Ovary (tissue), 9 donors: ENCODE results near the gene SHISA9. TPM values are rescaled to one million over a fixed set of nuclear protein-coding genes. Genes with fewer than 3 reads are reported as not detected.

Source experiments
- DNase-seq, 5 donors: peaks; one replicate each; pipeline ENCODE4 v3.0.0-alpha.2; 2019 to 2020
- H3K27ac ChIP-seq, 2 donors: fragments of 200-600 bp; one replicate each; pipeline versions ENCODE4 v1.5.1 to v1.8.0; 2019 to 2022
- H3K27me3 ChIP-seq: fragments of 200-600 bp; one replicate; pipeline ENCODE4 v1.8.0; 2022
- H3K36me3 ChIP-seq: fragments of 200-600 bp; sonication (generic); one replicate; pipeline ENCODE4 v1.5.1; 2019
- H3K4me1 ChIP-seq: one replicate; pipeline ENCODE4 v1.8.1; 2013; ENCODE audit warnings: mild to moderate bottlenecking, moderate library complexity; ENCODE audit not compliant: insufficient read depth
- H3K4me3 ChIP-seq: fragments of 200-600 bp; sonication (generic); one replicate; pipeline ENCODE4 v1.5.1; 2017
- H3K9me3 ChIP-seq, 2 donors: fragments of 200-600 bp in 1 of 2; sonication (generic) in 1 of 2; one replicate each; pipeline versions ENCODE4 v1.5.1 to v1.8.1; 2013 to 2019; ENCODE audit warnings: mild to moderate bottlenecking in 1 of 2, moderate library complexity in 1 of 2
- EP300 ChIP-seq: sonication (generic); formaldehyde crosslinking; IDR thresholded peaks from one replicate; pipeline ENCODE4 v1.6.1; 2017; ENCODE audit warnings: antibody characterized with exemption
- POLR2A ChIP-seq: fragments of 450-650 bp; IDR thresholded peaks from one replicate; pipeline ENCODE4 v1.6.1; 2017; ENCODE audit warnings: antibody characterized with exemption, mild to moderate bottlenecking, moderate library complexity
- WGBS, 3 donors: extraction: QIAGEN DNeasy Blood & Tissue Kit in 1 of 3; methylation state at CpG; one replicate each; pipeline versions ENCODE4 v1.1.5 to v1.1.7; 2013 to 2017; 5-methylcytosine and 5-hydroxymethylcytosine counted together
- intact Hi-C, 4 donors: fragments of 100-400 bp; cut with DNase I; formaldehyde crosslinking; loops; one replicate each; pipeline versions ENCODE4 v1.11.0 to v1.15.1; 2022 to 2023
- polyA plus RNA-seq, 2 donors: library from polyadenylated mRNA; stranded (reverse); fragments of 200-250 nt in 1 of 2; fragments of 350-450 nt in 1 of 2; fragmentation: Illumina TruSeq in 1 of 2; extraction: RNeasy Lipid Tissue Mini Kit (QIAGEN cat#74804) in 1 of 2; gene quantifications; one replicate each; pipeline ENCODE4 v1.2.3, GENCODE V29; 2013 to 2014
- total RNA-seq, 7 donors: library from RNA; depleted of rRNA in 2 of 7; stranded (reverse); fragments of >200 nt in 2 of 7; fragmentation: NEBNext Ultra II Directional in 3 of 7; extraction: Animal tissue kit (Norgen Biotek cat#: 25700) in 3 of 7; gene quantifications; one replicate each; pipeline versions ENCODE4 v1.1.0 to v1.2.4, GENCODE V29; 2016 to 2023
- TF ChIP-seq, protein P1 (sequence below), 3 donors: fragments of 450-650 bp in 2 of 3; fragments of 200-600 bp in 1 of 3; IDR thresholded peaks; one replicate each; pipeline versions ENCODE4 v1.5.1 to v1.8.0; 2016 to 2022; ENCODE audit warnings: antibody characterized with exemption in 3 of 3, mild to moderate bottlenecking in 1 of 3
- donor health status: DM: no; HTN: no; CAD: no; lungs with moderate emphysema.
- donor health status: DM: no; HTN: no; CAD: no.
- donor health status: Bipolar disorder and iron deficiency.
- donor health status: DM: yes; HTN: yes; CAD: no.
- donor health status: DM: no; HTN: no; CAD: no.
- donor health status: DM: yes; HTN: yes; CAD: no.

SHISA9 gene
- total and polyA plus RNA-seq, 9 donors: 0.03 to 0.47 (median 0.12) TPM; not detected in 3

DNA sequence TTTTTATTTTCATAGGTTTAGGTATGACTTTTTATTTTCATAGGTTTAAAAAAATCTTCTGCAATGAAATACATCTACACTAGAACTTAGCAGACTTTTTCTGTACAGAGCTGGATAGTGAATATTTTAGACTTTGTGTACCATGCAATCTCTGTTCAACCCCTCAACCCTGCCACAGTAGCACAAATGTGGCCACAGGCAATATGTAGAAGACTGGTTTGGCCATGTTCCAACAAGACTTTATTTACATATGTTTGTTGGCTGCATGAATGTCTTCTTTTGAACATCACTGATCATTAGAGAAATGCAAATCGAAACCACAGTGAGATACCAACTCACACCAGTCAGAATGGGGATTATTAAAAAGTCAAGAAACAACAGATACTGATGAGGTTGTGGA, 229.2 kb downstream of the SHISA9 start:
- Histone ChIP-seq H3K9me3 (no peaks in the 10 kb centered on the region), H3K27me3 (no peaks in the 10 kb centered on the region), H3K36me3 (no peaks in the 10 kb centered on the region), H3K4me1 (no peaks in the 10 kb centered on the region), H3K27ac (no peak overlapping the region), H3K4me3 (no peak overlapping the region)
- no peak for DNase-seq
- TF ChIP-seq POLR2A: no peak
- no peak for TF ChIP-seq EP300
- TF ChIP-seq, protein P1, sequence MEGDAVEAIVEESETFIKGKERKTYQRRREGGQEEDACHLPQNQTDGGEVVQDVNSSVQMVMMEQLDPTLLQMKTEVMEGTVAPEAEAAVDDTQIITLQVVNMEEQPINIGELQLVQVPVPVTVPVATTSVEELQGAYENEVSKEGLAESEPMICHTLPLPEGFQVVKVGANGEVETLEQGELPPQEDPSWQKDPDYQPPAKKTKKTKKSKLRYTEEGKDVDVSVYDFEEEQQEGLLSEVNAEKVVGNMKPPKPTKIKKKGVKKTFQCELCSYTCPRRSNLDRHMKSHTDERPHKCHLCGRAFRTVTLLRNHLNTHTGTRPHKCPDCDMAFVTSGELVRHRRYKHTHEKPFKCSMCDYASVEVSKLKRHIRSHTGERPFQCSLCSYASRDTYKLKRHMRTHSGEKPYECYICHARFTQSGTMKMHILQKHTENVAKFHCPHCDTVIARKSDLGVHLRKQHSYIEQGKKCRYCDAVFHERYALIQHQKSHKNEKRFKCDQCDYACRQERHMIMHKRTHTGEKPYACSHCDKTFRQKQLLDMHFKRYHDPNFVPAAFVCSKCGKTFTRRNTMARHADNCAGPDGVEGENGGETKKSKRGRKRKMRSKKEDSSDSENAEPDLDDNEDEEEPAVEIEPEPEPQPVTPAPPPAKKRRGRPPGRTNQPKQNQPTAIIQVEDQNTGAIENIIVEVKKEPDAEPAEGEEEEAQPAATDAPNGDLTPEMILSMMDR (IDR thresholded peaks at IDR 0.05): no peak
- 44 to 70% (median 51%) methylated on average over 1 of the region's 1 CpG for WGBS, 3 donors
- intact Hi-C loops: no loop called here

- Histone ChIP-seq H3K9me3 (no peaks in the 10 kb centered on the region), H3K27me3 (no peaks in the 10 kb centered on the region), H3K36me3 (no peaks in the 10 kb centered on the region), H3K4me3 (no peak overlapping the region), H3K27ac (no peak overlapping the region), H3K4me1 (no peaks in the 10 kb centered on the region)
- DNase-seq: no peak
- intact Hi-C loops: no loop called here
- WGBS, 3 donors: 76 to 91% (median 77%) methylated on average over 1 of the region's 1 CpG
- TF ChIP-seq EP300 (no peak), POLR2A (no peak)
Observed at GRCh38 chr16:13134836-13135235, 233.4 kb downstream of the SHISA9 start.

DNA sequence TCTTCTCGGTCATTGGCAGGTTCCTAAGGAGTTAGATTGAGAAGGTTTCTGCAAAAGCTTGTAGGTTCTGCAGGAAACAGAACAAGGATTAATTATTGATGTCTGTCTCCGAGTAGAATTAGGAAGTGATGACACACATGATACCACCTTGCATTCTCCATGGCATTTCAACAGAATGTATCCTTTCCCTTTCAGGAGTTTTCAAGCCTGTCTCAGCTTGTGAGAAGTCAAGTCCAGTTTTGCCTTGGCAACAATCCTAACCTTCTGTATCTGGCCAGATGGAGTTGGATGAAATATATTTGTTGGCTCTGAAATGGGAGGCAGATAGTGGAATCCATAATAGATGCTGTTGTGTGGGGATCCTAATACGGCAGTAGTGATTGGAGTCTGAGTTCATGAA, 235.5 kb downstream of the SHISA9 start:
- Histone ChIP-seq H3K27me3 (no peaks in the 10 kb centered on the region), H3K9me3 (no peaks in the 10 kb centered on the region), H3K4me1 (no peaks in the 10 kb centered on the region), H3K27ac (no peak overlapping the region), H3K4me3 (no peak overlapping the region), H3K36me3 (no peaks in the 10 kb centered on the region)
- TF ChIP-seq POLR2A (no peak), EP300 (no peak)
- TF ChIP-seq, protein P1 (IDR thresholded peaks at IDR 0.05): no peak
- WGBS, 3 donors: 33 to 45% (median 36%) methylated on average over 3 of the region's 3 CpGs
- intact Hi-C loops: no loop called here
- DNase-seq: no peak

DNA sequence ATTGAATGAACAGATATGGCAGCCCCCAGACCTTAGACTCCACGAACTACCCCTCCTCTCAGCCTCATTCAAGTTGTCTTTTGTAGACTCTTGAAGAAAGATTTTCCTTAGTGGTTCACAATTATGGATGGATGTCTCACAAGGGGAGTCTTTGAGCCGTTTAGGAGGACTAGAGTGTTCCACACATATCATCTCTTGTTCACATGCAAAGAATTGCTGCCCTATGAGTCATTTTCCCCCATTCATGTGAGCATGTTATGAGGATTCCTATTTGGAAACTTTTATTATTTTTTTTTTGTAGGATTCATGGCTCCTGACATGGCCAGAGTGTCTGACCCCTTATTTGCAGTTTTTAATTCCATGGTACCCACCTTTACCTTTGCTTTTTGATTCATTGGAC, 237.1 kb downstream of the SHISA9 start:
- Histone ChIP-seq H3K27me3 (no peaks in the 10 kb centered on the region), H3K27ac (no peak overlapping the region), H3K4me3 (no peak overlapping the region), H3K9me3 (no peaks in the 10 kb centered on the region), H3K4me1 (no peaks in the 10 kb centered on the region), H3K36me3 (no peaks in the 10 kb centered on the region)
- 39 to 54% (median 42%) methylated on average over 2 of the region's 2 CpGs for WGBS, 3 donors
- TF ChIP-seq EP300 (no peak), POLR2A (no peak)
- TF ChIP-seq, protein P1 (IDR thresholded peaks at IDR 0.05): no peak
- no peak for DNase-seq
- intact Hi-C loops: no loop called here

- Histone ChIP-seq H3K27ac (no peak overlapping the region), H3K4me1 (no peaks in the 10 kb centered on the region), H3K27me3 (no peaks in the 10 kb centered on the region), H3K36me3 (no peaks in the 10 kb centered on the region), H3K9me3 (no peaks in the 10 kb centered on the region), H3K4me3 (no peak overlapping the region)
- no peak for DNase-seq
- TF ChIP-seq, protein P1 (IDR thresholded peaks at IDR 0.05): no peak
- TF ChIP-seq EP300: no peak
- TF ChIP-seq POLR2A: no peak
- WGBS, 3 donors: 74 to 80% (median 78%) methylated on average over 3 of the region's 3 CpGs
- intact Hi-C loops: no loop called here
Observed at GRCh38 chr16:13139661-13140241, 238.4 kb downstream of the SHISA9 start.
